Measurements from ENCODE around the gene GBP4. TPM values are rescaled to one million over a fixed set of nuclear protein-coding genes. Genes with fewer than 3 reads are reported as not detected.

GBP4 gene
- total and polyA plus RNA-seq, 2 donors from 2014 or later = 9.0 to 11.0 TPM

DNA sequence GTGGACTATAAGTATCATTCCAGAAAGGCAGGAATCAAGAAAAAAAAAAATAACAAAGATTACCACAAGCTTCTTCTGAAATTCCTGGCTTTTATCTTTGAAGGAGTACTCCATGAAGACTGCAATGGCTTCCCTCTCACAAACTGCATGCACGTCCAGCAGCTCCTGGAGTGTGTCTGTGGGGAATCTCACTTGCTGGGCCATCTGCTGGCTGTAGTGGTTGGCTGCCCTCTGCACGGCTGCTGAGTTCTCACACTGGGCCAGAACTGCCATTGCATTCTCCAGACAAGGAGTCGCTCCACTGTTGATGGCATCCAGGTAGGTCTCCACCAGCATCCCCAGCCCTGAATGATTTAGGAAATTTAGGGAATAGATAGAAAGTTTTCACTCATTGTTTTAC is 49.5 kb downstream of the GBP4 start:
- FAIRE-seq = no peak

DNA sequence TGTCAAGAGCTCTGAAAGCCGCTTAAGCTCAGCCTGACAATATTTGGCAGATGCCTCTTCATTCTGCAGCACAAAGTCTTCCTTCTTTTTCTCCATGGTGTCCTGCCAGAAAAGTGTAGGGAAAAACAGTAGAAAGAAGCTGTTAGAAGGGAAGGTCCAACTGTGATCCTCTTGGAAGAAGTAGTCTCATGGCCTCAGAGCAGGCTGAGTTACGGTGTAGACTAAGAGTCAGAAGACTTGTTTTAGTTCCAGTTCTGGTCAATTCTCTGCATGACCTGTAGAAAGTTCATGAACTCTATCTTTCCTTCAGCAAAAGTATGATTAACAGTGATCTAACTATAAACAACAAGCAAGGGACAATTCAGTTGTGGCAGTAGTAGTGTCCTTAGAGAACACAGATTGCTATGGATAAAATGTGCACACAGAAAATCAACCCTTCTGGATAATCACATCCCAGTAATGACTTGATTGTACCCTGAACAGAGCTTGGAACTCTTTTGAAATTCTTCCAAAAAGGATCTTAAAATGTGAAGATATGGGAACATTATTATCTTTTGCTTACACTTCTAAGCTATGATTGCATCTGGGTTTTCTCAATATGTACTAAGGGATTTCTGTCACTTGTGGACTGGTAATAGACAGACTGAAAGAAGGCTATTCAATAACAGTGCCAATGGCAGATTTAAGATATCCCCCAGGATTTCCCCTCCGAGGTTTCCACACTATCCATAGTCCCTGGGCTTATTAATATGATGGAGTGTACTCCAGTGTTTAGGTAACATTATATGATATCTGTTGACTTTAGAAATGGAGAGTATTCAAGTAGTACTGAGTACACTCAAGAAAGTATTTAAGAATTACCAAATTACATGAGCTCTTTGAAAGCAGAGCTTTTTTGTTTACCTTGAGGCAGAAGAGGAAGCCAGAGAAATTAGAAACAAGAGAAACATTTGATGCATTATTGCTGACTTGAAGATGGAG is 50.8 kb downstream of the GBP4 start:
- no peak for FAIRE-seq

More for the DNA sequence above, 49.5 kb downstream of the GBP4 start:
- H3K9ac ChIP-seq (ENCODE audit: low read length in 3 of 3) = no peak overlapping the region
- DNase-seq = peak in 4 of 5 donors; percentile 26 to 64 (median 28)
- H3K4me3 ChIP-seq (ENCODE audit: low read length in 3 of 3) = no peak overlapping the region
- H3K27ac ChIP-seq (ENCODE audit: low read depth in 2 of 2, low read length in 2 of 2) = no peak overlapping the region
- H3K27me3 ChIP-seq (ENCODE audit: control insufficient read depth, insufficient read depth, low read length) = no peaks in the 10 kb centered on the region
- no peaks in the 10 kb centered on the region for H3K9me3 ChIP-seq (ENCODE audit: control insufficient read depth in 2 of 3, insufficient read depth in 1 of 3, low read length in 3 of 3)
- no peaks in the 10 kb centered on the region for H3K4me1 ChIP-seq (ENCODE audit: control insufficient read depth in 2 of 3, insufficient read depth in 2 of 3, low read depth in 1 of 3, low read length in 3 of 3)
- TF ChIP-seq, protein P1, sequence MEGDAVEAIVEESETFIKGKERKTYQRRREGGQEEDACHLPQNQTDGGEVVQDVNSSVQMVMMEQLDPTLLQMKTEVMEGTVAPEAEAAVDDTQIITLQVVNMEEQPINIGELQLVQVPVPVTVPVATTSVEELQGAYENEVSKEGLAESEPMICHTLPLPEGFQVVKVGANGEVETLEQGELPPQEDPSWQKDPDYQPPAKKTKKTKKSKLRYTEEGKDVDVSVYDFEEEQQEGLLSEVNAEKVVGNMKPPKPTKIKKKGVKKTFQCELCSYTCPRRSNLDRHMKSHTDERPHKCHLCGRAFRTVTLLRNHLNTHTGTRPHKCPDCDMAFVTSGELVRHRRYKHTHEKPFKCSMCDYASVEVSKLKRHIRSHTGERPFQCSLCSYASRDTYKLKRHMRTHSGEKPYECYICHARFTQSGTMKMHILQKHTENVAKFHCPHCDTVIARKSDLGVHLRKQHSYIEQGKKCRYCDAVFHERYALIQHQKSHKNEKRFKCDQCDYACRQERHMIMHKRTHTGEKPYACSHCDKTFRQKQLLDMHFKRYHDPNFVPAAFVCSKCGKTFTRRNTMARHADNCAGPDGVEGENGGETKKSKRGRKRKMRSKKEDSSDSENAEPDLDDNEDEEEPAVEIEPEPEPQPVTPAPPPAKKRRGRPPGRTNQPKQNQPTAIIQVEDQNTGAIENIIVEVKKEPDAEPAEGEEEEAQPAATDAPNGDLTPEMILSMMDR (IDR thresholded peaks at IDR 0.05; ENCODE audit: borderline replicate concordance, extremely low read depth, insufficient read depth) = peak; percentile 15
- H3K36me3 ChIP-seq (ENCODE audit: control insufficient read depth in 2 of 3, insufficient read depth in 3 of 3, low read length in 3 of 3) = no peaks in the 10 kb centered on the region
- intact Hi-C loops (cut with DNase I) = no loop called here

DNA sequence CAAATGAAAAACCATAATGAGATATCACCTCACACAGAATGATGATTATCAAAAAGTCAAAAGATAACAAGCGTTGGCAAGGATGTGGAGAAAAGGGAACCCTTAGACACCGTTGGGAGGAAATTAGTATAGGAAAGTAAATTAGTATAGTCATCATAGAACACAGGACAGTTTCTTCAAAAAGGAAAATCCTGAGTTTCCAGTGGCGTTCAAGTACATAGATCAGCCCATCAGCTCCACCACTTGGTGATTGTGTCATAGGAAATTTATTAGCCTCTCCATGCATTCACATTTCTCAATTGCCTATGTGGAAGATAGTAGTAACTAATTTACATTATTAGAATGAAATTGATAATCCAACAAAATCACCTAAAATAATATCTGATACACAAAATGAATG is 52.0 kb downstream of the GBP4 start:
- H3K27me3 ChIP-seq (ENCODE audit: control insufficient read depth, insufficient read depth, low read length) = no peaks in the 10 kb centered on the region
- no peaks in the 10 kb centered on the region for H3K4me1 ChIP-seq (ENCODE audit: control insufficient read depth in 2 of 3, insufficient read depth in 2 of 3, low read depth in 1 of 3, low read length in 3 of 3)
- intact Hi-C loops (cut with DNase I) = no loop called here
- H3K9me3 ChIP-seq (ENCODE audit: control insufficient read depth in 2 of 3, insufficient read depth in 1 of 3, low read length in 3 of 3) = no peaks in the 10 kb centered on the region
- no peak overlapping the region for H3K27ac ChIP-seq (ENCODE audit: low read depth in 2 of 2, low read length in 2 of 2)
- H3K9ac ChIP-seq (ENCODE audit: low read length in 3 of 3) = no peak overlapping the region
- TF ChIP-seq, protein P1 (IDR thresholded peaks at IDR 0.05; ENCODE audit: borderline replicate concordance, extremely low read depth, insufficient read depth) = no peak
- no peak overlapping the region for H3K4me3 ChIP-seq (ENCODE audit: low read length in 3 of 3)
- no peak for DNase-seq
- no peak for FAIRE-seq
- H3K36me3 ChIP-seq (ENCODE audit: control insufficient read depth in 2 of 3, insufficient read depth in 3 of 3, low read length in 3 of 3) = no peaks in the 10 kb centered on the region

More for the DNA sequence above, 50.8 kb downstream of the GBP4 start:
- no peak for DNase-seq
- TF ChIP-seq, protein P1 (IDR thresholded peaks at IDR 0.05; ENCODE audit: borderline replicate concordance, extremely low read depth, insufficient read depth) = no peak
- Histone ChIP-seq H3K4me3 (ENCODE audit: low read length in 3 of 3) (no peak overlapping the region), H3K9me3 (ENCODE audit: control insufficient read depth in 2 of 3, insufficient read depth in 1 of 3, low read length in 3 of 3) (no peaks in the 10 kb centered on the region), H3K27ac (ENCODE audit: low read depth in 2 of 2, low read length in 2 of 2) (no peak overlapping the region), H3K27me3 (ENCODE audit: control insufficient read depth, insufficient read depth, low read length) (no peaks in the 10 kb centered on the region), H3K4me1 (ENCODE audit: control insufficient read depth in 2 of 3, insufficient read depth in 2 of 3, low read depth in 1 of 3, low read length in 3 of 3) (no peaks in the 10 kb centered on the region), H3K36me3 (ENCODE audit: control insufficient read depth in 2 of 3, insufficient read depth in 3 of 3, low read length in 3 of 3) (no peaks in the 10 kb centered on the region), H3K9ac (ENCODE audit: low read length in 3 of 3) (no peak overlapping the region)
- intact Hi-C loops (cut with DNase I) = no loop called here
